Astrocyte (in vitro differentiated cells and primary cell): ENCODE measurements around the gene OTUD5.

Source experiments
- EZH2 ChIP-seq: IDR thresholded peaks from 2 replicates; pipeline ENCODE4 v1.6.1; 2012; ENCODE audit warnings: mild to moderate bottlenecking, low read length, inconsistent platforms; ENCODE audit not compliant: insufficient read depth
- TF ChIP-seq, protein P1 (sequence below): IDR thresholded peaks from 2 replicates; pipeline ENCODE4 v1.5.1; 2011; ENCODE audit warnings: low read depth, mild to moderate bottlenecking, inconsistent platforms, low read length, moderate library complexity; ENCODE audit not compliant: insufficient read depth

- TF ChIP-seq, protein P1, sequence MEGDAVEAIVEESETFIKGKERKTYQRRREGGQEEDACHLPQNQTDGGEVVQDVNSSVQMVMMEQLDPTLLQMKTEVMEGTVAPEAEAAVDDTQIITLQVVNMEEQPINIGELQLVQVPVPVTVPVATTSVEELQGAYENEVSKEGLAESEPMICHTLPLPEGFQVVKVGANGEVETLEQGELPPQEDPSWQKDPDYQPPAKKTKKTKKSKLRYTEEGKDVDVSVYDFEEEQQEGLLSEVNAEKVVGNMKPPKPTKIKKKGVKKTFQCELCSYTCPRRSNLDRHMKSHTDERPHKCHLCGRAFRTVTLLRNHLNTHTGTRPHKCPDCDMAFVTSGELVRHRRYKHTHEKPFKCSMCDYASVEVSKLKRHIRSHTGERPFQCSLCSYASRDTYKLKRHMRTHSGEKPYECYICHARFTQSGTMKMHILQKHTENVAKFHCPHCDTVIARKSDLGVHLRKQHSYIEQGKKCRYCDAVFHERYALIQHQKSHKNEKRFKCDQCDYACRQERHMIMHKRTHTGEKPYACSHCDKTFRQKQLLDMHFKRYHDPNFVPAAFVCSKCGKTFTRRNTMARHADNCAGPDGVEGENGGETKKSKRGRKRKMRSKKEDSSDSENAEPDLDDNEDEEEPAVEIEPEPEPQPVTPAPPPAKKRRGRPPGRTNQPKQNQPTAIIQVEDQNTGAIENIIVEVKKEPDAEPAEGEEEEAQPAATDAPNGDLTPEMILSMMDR = no peak
- no peak for TF ChIP-seq EZH2
These were observed 54.1 kb downstream of the OTUD5 start for GRCh38 chrX:48903290-48903689.
